Stimulated activated memory B cell treated with anti-CD40 and anti-IgM and Interleukin-4, amounts not matched to agents 10 μg/mL and 1 μg/mL and 100 μg/mL, for 72 hours (primary cell): ENCODE data around the gene MAGI2.

Experiments used
- ATAC-seq: fragments of 150-1000 bp; cut with Tn5 transposase; 2 replicates; pipeline ENCODE4 v1.10.0; 2021
- H3K27ac Mint-ChIP-seq: one replicate; pipeline ENCODE4 v1.8.0; 2022; ENCODE audit warnings: mild to moderate bottlenecking, mixed read lengths
- H3K27me3 Mint-ChIP-seq: one replicate; pipeline ENCODE4 v1.8.0; 2022; ENCODE audit warnings: mixed read lengths
- H3K36me3 Mint-ChIP-seq: one replicate; pipeline ENCODE4 v1.8.0; 2022; ENCODE audit warnings: mixed read lengths
- H3K4me1 Mint-ChIP-seq: one replicate; pipeline ENCODE4 v1.8.0; 2022; ENCODE audit warnings: mixed read lengths
- H3K4me3 Mint-ChIP-seq: one replicate; pipeline ENCODE4 v1.8.0; 2022; ENCODE audit warnings: mild to moderate bottlenecking, moderate library complexity, mixed read lengths
- H3K9me3 Mint-ChIP-seq: one replicate; pipeline ENCODE4 v1.8.0; 2022; ENCODE audit warnings: mixed read lengths

MAGI2 gene

DNA sequence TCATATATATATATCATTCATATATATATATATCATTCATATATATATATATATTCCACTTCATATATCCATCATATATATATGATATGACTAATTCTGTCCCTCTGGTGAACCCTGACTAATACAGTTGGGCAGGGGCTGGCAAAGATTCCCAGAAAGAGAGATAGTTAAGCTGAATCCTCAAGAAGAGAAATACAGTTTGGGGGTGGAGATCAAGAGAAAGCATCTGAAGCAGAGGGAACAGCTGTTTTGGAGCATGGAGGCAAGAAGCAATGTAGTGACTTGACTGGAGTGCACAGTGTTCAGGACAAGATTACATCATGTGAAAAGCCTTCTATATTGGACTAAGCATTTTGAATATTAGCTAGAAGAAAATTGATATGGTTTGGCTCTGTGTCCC, 540.7 kb downstream of the MAGI2 start:
- no peaks in the 10 kb centered on the region for H3K4me1 Mint-ChIP-seq
- H3K36me3 Mint-ChIP-seq, result no peaks in the 10 kb centered on the region
- H3K27me3 Mint-ChIP-seq, result no peaks in the 10 kb centered on the region
- H3K9me3 Mint-ChIP-seq, result peaks cover 7% of the 10 kb centered on the region
- H3K4me3 Mint-ChIP-seq, result no peak overlapping the region
- no peak overlapping the region for H3K27ac Mint-ChIP-seq
- no peak for ATAC-seq

DNA sequence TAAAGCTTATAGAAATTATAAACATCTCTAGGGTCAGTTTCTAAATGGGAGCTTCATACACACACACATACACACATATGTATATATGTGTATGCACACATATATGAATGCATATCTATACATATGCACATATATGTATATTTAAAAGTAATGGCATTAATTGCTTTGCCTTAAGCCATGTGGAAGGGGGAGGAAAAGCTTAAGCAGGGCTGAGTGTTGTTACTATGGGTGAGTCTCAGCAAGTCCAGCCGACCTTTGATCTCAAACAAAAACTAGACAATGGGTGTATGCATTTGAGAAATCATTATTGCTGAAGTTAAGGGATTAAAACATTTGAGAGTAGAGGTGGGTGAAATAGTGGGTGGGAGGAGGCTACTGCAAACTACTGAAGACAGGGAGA, 546.7 kb downstream of the MAGI2 start:
- Mint-ChIP-seq H3K4me1 (no peaks in the 10 kb centered on the region), H3K27me3 (no peaks in the 10 kb centered on the region), H3K9me3 (peaks cover 2% of the 10 kb centered on the region), H3K27ac (no peak overlapping the region), H3K4me3 (no peak overlapping the region), H3K36me3 (no peaks in the 10 kb centered on the region)
- no peak for ATAC-seq

DNA sequence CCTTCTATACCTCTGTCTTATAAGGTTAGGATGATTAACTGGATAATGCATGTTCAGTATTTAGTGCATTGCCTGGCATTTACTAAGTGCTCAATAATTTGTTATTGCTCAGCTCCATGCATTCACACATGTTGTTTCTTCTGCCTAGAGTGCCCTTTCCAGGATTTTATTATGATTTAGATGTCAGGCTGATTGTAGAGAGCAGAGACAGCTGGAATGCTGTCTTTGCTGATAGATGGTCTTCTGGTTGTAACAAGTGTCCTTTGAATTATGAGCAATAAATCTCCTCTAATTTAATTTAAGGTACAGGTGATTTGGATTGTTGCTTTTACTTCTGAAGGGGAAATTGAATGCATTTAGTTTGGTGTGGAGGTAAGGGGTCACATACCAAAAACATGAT, 548.0 kb downstream of the MAGI2 start:
- Mint-ChIP-seq H3K27me3 (no peaks in the 10 kb centered on the region), H3K4me1 (no peaks in the 10 kb centered on the region), H3K27ac (no peak overlapping the region), H3K4me3 (no peak overlapping the region), H3K9me3 (peaks cover 2% of the 10 kb centered on the region), H3K36me3 (no peaks in the 10 kb centered on the region)
- no peak for ATAC-seq

DNA sequence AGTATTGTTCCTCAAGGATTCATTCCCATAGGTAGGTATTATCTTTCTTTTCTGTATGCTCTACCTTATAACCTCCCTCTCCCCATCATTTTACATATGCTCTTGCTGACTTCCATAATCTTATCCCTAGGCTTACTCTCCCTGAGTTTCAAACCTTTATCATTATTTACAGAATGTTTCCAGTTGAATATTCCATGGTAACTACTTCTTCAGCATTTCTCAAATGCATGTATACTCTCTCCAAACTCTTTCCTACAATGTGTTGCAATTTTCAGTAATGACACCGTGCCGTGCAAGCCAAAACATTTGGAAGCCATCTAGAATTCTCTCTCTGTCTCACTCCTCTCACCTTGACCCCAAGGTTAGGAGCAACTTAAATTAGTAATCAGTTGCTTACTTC, 548.5 kb downstream of the MAGI2 start:
- no peaks in the 10 kb centered on the region for H3K36me3 Mint-ChIP-seq
- H3K4me3 Mint-ChIP-seq, result no peak overlapping the region
- no peak for ATAC-seq
- no peaks in the 10 kb centered on the region for H3K4me1 Mint-ChIP-seq
- H3K27ac Mint-ChIP-seq, result no peak overlapping the region
- peaks cover 6% of the 10 kb centered on the region for H3K9me3 Mint-ChIP-seq
- H3K27me3 Mint-ChIP-seq, result no peaks in the 10 kb centered on the region

DNA sequence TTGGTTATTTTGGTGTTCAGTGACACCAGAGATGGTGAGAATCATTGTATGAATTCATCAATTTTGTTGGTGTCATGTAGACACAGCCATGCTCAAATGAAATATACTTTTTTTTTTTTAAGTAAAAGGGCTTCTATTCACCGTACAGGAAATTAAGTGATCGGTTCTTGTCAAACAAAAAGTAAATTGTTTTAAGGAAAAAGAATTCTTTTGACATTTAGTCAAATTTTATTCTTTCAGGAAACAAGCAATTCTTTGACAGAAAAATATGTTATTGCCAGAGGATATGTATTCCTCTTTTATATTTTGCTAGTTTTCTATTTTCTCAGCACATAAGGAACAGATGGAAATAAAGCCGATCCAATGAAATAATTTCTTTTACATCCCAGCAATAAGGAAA, 551.9 kb downstream of the MAGI2 start:
- no peak for ATAC-seq
- H3K36me3 Mint-ChIP-seq, result no peaks in the 10 kb centered on the region
- no peaks in the 10 kb centered on the region for H3K27me3 Mint-ChIP-seq
- peaks cover 4% of the 10 kb centered on the region for H3K9me3 Mint-ChIP-seq
- H3K4me3 Mint-ChIP-seq, result no peak overlapping the region
- H3K27ac Mint-ChIP-seq, result no peak overlapping the region
- H3K4me1 Mint-ChIP-seq, result no peaks in the 10 kb centered on the region

DNA sequence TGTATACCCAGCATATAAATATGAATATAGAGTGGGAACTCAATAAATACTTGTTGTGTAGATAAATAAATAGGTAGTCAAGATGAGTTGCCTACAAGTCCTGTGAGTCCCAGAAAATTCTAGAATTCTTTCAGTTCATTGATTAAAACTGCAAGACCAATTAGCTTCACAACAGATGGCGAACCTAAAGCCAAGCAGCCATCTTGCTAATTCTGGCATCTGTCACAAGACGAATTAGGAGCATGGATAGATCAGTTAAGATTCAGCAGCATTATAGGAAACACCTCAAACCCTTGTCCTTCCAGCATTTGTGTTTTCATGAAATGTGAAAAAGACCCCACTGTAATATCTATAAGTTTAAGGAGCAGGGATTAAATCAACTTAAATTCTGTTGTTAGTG, 552.7 kb downstream of the MAGI2 start:
- Mint-ChIP-seq H3K36me3 (no peaks in the 10 kb centered on the region), H3K4me3 (no peak overlapping the region), H3K4me1 (no peaks in the 10 kb centered on the region)

DNA sequence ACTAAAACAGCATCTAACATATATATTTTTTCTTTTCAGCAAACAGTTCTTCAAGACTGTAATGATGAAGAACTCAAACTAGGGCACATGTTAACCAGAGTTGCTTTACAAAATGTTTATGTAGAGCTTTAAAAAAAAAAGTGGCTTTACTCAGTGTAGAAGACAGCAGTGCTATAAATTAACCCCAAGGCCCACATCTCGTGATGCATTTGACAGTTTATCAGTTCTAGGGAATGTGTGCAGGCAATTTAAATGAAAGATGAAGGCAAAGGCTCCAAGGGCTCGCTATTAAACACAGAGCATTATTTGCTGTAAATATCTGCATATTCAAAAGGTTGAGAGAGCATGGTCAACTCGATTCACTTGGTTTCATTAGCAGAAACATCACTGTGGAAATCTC, 558.1 kb downstream of the MAGI2 start:
- H3K4me1 Mint-ChIP-seq, result no peaks in the 10 kb centered on the region

More for the DNA sequence above, 552.7 kb downstream of the MAGI2 start:
- no peaks in the 10 kb centered on the region for H3K27me3 Mint-ChIP-seq
- H3K9me3 Mint-ChIP-seq, result peaks cover 4% of the 10 kb centered on the region
- ATAC-seq, result no peak
- no peak overlapping the region for H3K27ac Mint-ChIP-seq

DNA sequence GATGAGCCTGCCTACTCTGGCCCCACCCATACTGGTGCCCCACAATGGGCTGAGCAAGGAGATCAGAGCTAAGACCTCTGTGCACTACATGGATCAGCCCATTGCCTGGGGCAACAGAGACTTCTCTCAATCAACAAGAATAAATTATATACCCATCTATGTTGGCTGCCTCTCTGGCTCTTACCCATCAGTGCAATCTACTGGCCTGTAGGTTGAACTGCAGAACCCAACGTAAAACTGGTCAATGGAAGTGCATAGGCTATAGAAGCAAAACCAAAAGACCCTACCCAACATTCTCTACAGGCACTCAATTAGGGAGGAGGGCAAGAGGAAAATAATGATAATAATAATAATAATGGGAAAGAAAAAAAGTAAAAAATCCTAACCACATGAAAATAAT, 574.3 kb downstream of the MAGI2 start:
- no peaks in the 10 kb centered on the region for H3K36me3 Mint-ChIP-seq
- H3K4me1 Mint-ChIP-seq, result no peaks in the 10 kb centered on the region
- H3K4me3 Mint-ChIP-seq, result no peak overlapping the region
- no peak overlapping the region for H3K27ac Mint-ChIP-seq
- no peak for ATAC-seq
- H3K27me3 Mint-ChIP-seq, result no peaks in the 10 kb centered on the region
- peaks cover 5% of the 10 kb centered on the region for H3K9me3 Mint-ChIP-seq

More for the DNA sequence above, 558.1 kb downstream of the MAGI2 start:
- Mint-ChIP-seq H3K27ac (no peak overlapping the region), H3K4me3 (no peak overlapping the region), H3K9me3 (peaks cover 4% of the 10 kb centered on the region), H3K36me3 (no peaks in the 10 kb centered on the region), H3K27me3 (no peaks in the 10 kb centered on the region)
- ATAC-seq, result no peak

DNA sequence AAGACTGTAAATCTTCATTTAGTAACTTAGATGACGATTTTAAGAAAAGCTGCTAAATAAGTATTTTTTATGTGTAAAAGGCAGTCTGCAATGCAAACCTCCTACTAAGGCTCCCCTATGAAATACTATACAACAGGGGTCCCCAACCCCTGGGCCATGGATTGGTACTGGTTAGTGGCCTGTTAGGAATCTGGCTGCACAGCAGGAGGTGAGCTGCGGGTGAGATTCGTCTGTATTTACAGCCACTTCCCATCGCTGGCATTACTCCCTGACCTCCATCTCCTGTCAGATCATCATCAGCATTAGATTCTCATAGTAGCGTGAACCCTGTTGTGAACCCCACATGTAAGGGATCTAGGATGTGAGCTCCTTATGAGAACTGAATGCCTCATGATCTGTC, 580.4 kb downstream of the MAGI2 start:
- Mint-ChIP-seq H3K36me3 (no peaks in the 10 kb centered on the region), H3K4me1 (no peaks in the 10 kb centered on the region), H3K27me3 (no peaks in the 10 kb centered on the region), H3K9me3 (no peaks in the 10 kb centered on the region), H3K27ac (no peak overlapping the region), H3K4me3 (no peak overlapping the region)
- ATAC-seq, result no peak

DNA sequence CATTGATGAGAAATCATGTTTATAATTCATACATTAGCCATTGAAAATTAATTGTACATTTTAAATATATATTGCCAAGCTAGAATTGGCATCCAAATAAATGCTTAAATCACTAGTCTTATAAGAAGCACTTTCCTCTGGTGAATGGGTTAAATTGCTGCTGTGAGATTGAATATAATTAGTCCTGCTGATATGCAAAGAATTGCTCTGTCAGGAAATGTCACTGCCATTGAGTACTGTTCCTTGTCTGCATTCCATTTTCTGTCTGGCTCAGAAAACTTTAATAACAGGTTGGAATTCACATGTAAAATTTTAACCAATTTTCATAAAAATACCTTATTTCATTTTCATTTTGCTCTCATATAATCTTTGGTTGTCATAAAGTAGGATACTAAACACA, 589.1 kb downstream of the MAGI2 start:
- no peaks in the 10 kb centered on the region for H3K4me1 Mint-ChIP-seq
- ATAC-seq, result no peak
- no peaks in the 10 kb centered on the region for H3K27me3 Mint-ChIP-seq
- no peaks in the 10 kb centered on the region for H3K36me3 Mint-ChIP-seq
- no peak overlapping the region for H3K27ac Mint-ChIP-seq
- peaks cover 7% of the 10 kb centered on the region for H3K9me3 Mint-ChIP-seq
- H3K4me3 Mint-ChIP-seq, result no peak overlapping the region

DNA sequence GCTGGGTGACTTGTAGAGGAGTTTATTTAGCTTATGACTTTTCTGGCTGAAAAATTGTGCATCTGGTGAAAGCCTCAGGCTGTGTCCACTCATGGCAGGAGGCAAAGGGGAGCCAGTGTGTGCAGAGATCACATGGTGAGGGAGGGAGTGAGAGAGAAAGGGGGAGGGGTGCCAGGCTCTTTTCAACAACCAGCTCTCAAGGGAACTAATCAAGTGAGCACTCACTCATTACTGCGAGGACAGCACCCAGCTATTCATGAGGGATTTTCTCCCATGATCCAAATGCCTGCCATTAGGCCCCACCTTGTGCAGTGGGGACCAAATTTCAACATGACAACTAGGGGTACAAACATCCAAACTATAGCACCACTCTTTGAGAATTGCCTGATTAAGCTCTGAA, 590.2 kb downstream of the MAGI2 start:
- H3K27me3 Mint-ChIP-seq, result no peaks in the 10 kb centered on the region
- peaks cover 7% of the 10 kb centered on the region for H3K9me3 Mint-ChIP-seq
- no peaks in the 10 kb centered on the region for H3K4me1 Mint-ChIP-seq
- H3K27ac Mint-ChIP-seq, result no peak overlapping the region
- no peaks in the 10 kb centered on the region for H3K36me3 Mint-ChIP-seq
- no peak for ATAC-seq
- H3K4me3 Mint-ChIP-seq, result no peak overlapping the region

DNA sequence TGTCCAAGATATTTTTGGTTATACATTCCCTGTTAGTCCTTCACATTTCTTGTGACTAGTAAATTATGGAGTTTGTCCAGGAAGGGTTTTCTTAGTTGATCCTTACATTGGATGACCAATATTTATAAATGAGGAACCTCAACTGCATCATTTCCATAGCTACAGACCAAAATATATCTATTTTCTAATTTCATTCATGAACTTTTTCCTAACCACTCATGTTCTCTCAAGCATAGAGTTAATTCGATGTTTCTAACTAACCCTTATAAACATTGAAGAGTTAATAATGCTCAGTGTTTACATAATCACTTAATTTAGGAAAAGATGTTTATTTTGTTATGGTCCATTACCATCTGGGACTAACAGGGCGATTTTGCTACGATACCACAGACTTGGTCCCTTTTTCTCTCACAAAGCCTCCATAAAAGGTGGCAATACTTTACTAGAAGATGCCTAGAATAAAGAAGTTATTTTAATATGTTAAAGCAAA, 591.0 kb downstream of the MAGI2 start:
- Mint-ChIP-seq H3K4me3 (no peak overlapping the region), H3K9me3 (peaks cover 7% of the 10 kb centered on the region), H3K27ac (no peak overlapping the region), H3K36me3 (no peaks in the 10 kb centered on the region), H3K4me1 (no peaks in the 10 kb centered on the region), H3K27me3 (no peaks in the 10 kb centered on the region)
- no peak for ATAC-seq

DNA sequence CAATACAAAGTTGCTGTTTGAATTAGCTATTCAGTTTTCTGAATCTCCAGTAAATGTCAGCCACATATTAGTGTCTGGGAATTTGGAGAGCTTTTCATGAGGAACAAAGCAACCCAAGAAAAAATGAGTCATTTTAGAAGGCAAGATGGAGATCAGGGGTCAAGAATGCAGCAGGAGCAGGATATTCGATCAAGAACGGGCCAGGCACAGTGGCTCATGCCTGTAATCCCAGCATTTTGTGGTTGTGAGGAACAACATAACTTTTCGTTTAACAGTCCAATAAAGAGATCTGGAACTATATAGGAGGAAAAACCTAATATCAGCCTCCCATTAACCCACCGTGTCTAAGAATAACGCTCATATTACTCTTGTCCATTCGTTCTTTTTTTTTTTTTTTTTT, 600.5 kb downstream of the MAGI2 start:
- Mint-ChIP-seq H3K36me3 (no peaks in the 10 kb centered on the region), H3K4me1 (no peaks in the 10 kb centered on the region), H3K9me3 (peaks cover 5% of the 10 kb centered on the region), H3K27me3 (no peaks in the 10 kb centered on the region), H3K27ac (no peak overlapping the region), H3K4me3 (no peak overlapping the region)
- ATAC-seq, result no peak

DNA sequence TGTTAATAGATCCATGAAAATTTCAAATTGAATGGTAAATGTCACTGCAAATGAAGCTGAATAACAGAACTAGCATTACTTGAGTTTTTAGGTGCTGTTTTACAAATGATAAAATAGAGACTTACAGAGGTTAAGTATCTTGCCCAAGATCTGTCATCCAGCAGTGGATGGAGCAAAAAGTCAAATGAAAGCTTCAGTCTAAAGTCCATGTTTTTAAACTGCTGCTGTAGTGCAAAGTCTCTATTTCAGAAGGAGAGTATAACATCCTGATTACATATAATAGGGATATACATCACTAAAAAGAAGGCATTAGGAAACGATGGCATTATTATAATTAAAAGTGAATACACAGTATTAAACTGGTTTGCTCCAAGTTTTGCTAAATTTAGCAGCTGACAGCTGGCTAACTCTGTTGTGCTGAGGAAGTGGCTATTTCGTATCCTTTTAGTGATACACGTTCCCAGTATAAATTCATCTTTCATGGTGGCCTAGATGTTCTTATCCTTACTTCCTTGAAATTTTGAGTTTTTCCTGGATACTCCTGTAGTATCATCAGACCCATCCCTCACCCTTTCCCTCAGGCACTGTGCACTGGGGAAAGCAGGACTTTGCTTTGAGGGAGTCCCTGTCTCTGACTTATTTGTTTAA, 603.2 kb downstream of the MAGI2 start:
- Mint-ChIP-seq H3K4me1 (no peaks in the 10 kb centered on the region), H3K27me3 (no peaks in the 10 kb centered on the region), H3K36me3 (no peaks in the 10 kb centered on the region), H3K27ac (no peak overlapping the region), H3K9me3 (peaks cover 5% of the 10 kb centered on the region), H3K4me3 (no peak overlapping the region)
- ATAC-seq, result no peak

DNA sequence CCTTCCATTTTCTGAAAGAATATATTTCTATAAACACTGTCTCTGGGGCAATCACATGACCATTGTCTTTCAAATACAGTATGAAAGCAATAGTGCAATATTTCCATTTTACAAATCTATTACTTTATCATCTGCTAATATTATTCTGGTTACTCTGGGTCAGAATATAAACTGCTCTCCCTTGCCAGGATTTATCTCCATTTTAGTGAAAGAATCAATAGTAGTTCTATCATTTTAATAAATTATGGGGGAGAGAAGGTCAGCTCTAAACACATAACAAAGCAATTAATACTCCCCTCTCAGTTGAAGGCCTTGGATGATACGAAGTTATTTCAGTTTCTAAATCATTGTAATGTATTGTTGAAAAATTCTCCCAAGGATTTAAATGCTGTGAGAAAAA, 608.3 kb downstream of the MAGI2 start:
- no peaks in the 10 kb centered on the region for H3K36me3 Mint-ChIP-seq
- no peak overlapping the region for H3K4me3 Mint-ChIP-seq
- H3K9me3 Mint-ChIP-seq, result peaks cover 8% of the 10 kb centered on the region
- ATAC-seq, result no peak
- H3K27ac Mint-ChIP-seq, result no peak overlapping the region
- no peaks in the 10 kb centered on the region for H3K4me1 Mint-ChIP-seq
- no peaks in the 10 kb centered on the region for H3K27me3 Mint-ChIP-seq

DNA sequence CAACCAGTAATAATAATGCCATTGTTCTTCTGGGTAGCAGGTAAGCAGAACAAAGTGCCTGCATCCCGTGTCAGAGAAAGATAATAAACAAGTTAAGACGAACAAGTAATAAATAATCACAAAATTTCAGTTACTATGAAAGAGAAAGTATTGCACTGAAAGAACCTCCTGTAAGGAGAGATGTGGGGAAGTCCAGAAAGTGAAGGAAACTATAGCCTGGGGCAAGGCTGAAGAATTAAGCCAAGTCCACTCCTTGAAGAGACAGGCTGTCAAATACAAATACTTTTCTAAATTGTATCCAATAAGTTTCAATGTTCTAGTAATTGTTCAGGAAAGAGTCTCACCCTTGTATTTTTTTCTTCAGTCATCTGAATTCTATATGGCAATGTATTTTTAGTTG, 611.4 kb downstream of the MAGI2 start:
- Mint-ChIP-seq H3K9me3 (peaks cover 10% of the 10 kb centered on the region), H3K4me3 (no peak overlapping the region), H3K36me3 (no peaks in the 10 kb centered on the region), H3K27me3 (no peaks in the 10 kb centered on the region), H3K4me1 (no peaks in the 10 kb centered on the region), H3K27ac (no peak overlapping the region)
- no peak for ATAC-seq

DNA sequence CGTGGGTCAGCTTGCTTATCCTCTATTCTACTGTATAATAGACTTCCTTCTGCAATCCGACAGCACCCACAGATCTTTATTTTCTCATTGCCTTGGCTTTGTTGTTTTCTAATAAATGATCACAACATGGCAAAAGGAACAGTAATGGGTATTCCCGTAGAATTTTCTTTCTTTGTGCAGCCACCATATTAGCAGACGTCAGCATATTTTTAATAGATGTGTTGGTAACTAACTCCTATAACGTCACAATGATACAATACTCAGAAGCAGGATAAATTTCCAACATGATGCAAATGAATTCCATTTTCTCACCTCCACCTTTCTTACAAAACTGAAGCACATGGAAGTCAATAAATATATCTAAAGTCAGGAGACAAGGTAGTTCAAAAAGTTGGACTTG, 617.6 kb downstream of the MAGI2 start:
- Mint-ChIP-seq H3K36me3 (no peaks in the 10 kb centered on the region), H3K27ac (no peak overlapping the region), H3K4me3 (no peak overlapping the region), H3K4me1 (no peaks in the 10 kb centered on the region), H3K9me3 (peaks cover 14% of the 10 kb centered on the region), H3K27me3 (no peaks in the 10 kb centered on the region)
- no peak for ATAC-seq
